GM19463 (cell line): ENCODE measurements around the gene CENPS.
"Not testable (repeated sequence)": the region's sequence is repeated elsewhere in the genome, so short reads cannot be mapped to it uniquely, and the experiment has no call there.

Experiments used
- ATAC-seq: cut with Tn5 transposase; IDR thresholded peaks from one replicate; pipeline ENCODE4 v1.9.1; 2021; ENCODE audit warnings: mild to moderate bottlenecking, moderate library complexity; ENCODE audit not compliant: unreplicated experiment

CENPS gene

DNA sequence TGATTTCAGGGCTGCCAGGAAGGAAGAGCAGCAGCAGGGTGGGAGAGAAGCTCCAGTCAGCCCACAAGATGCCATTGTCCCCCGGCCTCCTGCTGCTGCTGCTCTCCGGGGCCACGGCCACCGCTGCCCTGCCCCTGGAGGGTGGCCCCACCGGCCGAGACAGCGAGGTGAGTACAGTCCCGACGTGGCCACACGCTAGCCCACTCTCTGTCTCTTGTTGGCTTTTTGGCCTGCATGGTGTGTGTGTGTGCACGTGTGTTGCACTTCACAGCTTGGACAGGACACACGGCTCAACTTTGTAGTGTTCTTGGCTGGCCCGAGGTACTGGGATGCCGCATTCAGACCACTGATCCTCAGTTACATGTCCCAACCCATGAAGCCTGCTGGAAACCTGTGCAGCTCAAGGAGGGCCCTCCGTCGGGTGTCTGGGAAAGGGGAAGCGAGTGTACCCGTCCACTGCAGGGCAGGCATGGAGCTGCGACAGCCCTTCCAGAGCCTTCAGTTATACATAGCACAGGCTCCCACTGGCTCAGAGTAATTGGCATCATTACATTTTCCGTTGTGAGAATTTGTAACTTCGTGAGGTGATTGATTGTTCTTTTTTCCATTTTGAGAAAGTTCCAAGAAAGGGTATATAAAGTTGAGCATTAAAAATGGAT lies 20.1 kb downstream of the CENPS start:
- ATAC-seq, result no peak

DNA sequence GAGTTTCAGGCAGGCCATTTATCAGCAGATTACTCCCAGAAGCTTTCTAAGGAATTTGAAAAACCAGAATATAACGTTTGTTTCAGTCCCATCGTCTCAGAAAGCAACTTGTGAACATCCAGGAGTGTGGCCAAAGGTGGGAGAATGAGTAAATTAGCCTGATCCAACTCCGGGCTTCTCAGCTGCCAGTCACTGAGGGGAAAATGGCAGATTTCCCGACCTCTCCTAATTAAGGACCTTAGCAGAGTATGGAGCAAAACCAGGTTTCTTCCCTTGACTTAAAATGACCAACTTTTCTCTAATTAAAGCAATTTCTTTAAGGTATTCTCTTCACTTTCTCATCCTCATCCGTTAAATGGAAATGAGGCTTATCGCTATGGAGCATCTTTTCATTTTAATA lies 20.6 kb downstream of the CENPS start:
- ATAC-seq, result no peak

DNA sequence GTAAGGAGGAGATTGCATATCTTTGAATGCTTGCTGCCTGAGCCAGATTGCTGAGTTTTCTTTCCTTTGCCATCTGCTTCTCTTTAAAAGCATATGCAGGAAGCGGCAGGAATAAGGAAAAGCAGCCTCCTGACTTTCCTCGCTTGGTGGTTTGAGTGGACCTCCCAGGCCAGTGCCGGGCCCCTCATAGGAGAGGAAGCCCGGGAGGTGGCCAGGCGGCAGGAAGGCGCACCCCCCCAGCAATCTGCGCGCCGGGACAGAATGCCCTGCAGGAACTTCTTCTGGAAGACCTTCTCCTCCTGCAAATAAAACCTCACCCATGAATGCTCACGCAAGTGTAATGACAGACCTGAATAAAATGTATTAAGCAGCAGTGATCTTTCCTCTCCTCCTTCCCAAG lies 21.1 kb downstream of the CENPS start:
- no peak for ATAC-seq

DNA sequence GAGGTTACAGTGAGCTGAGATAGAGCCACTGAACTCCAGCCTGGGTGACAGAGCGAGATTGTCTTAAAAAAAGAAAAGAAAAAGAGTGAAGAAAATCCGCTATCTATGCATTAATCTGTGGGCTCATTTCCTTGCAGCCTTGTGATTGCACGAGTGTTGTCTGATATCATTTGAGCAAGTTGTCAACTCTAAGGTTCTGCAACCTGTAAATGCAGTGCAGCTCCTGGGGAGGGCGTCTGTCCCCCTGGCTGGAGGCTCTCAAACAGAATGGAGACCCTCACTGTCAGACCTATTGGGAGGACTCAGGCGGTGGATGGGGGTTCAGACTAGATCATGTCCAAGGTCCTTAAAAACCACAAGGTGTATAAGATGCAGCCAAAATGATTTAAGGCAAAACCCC lies 25.8 kb downstream of the CENPS start:
- ATAC-seq, result no peak

DNA sequence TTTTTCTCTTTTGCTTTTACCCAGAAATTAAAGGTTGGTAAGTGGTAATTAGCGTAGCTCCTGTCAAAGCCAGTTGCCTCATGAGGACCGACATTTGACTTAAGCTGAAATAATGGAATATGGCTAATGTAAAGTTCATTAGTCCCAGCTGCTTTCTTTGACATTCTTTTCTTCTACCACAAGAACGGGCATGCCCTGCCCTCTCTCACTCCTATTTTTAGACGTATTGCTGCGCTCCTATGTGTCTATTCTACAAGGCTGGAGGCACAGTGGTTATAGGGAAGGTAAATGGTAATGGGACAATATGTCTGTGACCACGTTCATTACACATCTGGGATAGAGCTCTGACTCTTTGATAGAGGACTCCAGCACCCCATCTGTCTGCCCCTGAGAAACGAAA lies 26.4 kb downstream of the CENPS start:
- no peak for ATAC-seq

- ATAC-seq, result not testable (repeated sequence)
Observed at GRCh38 chr1:10457462-10457861, 27.2 kb downstream of the CENPS start.

- no peak for ATAC-seq
Observed at GRCh38 chr1:10457875-10458274, 27.6 kb downstream of the CENPS start.

- no peak for ATAC-seq
Observed at GRCh38 chr1:10459184-10459583, 29.0 kb downstream of the CENPS start.

DNA sequence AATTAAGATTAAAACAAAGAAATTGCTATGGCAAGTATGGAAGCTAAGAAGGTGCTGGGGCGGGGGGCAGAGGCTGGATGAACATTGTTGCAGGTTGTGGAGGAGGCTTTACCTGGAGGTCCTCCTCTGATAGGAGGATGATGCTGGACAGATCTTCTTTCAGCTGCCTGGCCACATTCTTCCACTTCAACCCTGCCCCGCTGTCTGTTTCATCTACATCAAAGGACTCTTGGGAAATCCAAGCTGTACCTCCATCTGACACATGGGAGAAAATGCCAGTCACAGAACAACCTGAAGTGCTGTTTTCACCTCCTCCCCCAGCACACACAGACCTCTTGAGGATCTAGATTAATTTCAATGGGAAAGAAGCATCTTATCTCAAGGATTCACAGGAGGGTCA lies 36.8 kb downstream of the CENPS start:
- no peak for ATAC-seq

DNA sequence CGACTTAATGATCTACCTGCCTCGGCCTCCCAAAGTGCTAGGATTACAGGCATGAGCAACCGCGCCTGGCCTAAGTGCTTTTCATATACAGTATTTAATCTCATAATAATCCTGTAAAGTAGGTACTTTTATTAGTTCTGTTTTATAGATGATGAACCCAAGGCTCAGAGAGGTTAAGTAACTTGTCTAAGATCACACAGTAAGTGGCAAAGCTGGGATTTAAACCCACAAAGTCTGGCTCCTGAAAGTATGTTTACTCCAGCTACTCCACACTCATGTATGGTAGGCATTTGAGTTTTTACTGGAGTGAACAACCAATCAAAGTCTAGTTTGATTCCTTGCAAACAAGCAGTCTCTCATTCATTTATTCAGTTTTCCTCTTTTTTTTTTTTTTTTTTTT lies 39.8 kb downstream of the CENPS start:
- no peak for ATAC-seq

GRCh38 chr1:10471411-10472219 lies 41.4 kb downstream of the CENPS start:
- ATAC-seq, result no peak

DNA sequence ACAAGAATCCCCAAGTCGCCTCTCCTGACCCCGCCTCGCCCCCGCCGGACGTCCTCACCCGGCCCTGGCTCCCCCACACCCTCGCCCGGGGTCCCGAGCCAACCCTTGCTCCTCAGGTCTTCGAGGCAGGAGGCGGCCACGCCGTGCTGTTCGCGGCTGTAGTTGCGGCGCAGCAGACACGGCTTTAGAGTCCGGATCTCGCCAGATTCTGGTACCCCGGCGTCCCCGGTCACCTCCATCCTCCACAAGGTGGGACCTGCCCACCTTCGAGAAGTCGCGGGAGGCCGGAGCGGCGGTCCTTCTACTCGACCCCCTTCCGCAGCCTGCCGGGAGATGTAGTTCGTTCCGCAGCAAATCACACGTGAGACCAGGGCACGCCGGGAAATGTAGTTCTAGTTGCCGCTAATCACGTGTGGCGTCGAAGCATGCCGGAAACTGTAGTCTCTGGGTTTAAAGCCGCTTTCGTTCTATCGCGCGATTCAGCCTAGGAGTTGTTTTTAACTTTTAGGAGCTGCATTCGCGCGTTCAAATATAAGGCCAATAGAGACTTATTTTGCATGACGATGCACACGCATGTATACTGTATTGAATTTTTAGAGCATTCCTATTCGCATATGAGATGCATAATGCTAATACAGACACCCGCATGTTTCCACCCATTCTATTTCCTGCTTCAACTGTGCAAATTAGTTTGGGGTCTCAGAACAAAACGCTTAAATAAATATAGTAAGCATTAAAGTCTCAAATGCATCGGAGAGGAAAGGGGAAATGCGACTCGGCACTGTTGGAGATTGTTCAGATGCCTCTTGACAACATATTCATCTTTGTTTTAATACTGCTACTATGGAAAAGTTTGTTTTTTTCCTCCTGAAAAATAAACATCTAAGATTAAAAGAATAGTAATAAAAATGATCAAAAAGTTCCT lies 42.2 kb downstream of the CENPS start, which contains the start of gene DFFA:
Gene DFFA, minus strand, starts transcription at position 310 of the 925 bp plus-strand sequence. Its CDS starts 71 bp downstream, at position 239.
- peak; percentile 73 for ATAC-seq

GRCh38 chr1:10473145-10473765 lies 43.0 kb downstream of the CENPS start:
- no peak for ATAC-seq

GRCh38 chr1:10474309-10474612 lies 44.0 kb downstream of the CENPS start:
- not testable (repeated sequence) for ATAC-seq

DNA sequence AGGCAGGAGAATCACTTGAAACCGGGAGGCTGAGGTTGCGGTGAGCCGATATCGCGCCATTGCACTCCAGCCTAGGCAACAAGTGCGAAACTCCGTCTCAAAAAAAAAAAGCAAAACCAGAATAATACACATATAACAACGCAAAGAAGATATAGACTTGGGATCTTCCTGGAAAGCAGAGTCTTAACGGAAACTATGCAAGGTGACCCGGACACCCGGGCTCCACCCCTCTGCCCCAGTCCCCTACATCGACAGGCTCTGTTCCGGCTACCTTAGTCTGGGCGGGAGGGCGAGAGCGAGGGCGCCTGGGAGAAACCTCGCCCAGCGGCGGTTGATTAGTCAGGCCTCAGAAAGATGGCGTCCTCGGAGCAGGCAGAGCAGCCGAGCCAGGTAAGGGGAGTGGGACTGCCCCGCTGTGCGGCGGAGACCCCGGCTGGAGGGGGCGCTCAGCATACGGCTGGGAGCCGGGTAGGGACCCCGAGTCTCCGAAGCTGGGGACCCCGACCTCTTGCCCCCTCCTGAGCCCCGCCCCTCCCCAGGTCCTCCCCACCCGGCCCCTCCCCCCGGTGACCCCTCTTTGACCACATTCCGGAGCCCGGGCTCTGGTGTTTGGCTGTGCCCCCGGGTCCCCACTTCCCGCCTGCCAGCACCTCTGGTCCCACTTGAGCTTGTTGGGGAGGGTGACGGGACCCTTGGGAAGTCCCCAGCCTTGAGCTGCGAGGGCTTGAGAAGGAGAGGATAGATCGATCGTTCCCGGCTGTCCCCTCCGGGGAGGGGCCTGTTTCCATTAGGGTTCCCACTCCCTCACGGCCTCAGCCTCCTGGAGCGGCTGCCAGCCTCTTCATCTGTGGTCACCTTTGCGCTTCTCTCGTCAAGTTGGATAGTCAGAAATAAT lies 44.6 kb downstream of the CENPS start, which contains the start of gene PEX14:
Gene PEX14, plus strand, starts transcription at position 338 of the 895 bp plus-strand sequence. Its CDS starts 17 bp downstream, at position 355.
- peak; percentile 70 for ATAC-seq

DNA sequence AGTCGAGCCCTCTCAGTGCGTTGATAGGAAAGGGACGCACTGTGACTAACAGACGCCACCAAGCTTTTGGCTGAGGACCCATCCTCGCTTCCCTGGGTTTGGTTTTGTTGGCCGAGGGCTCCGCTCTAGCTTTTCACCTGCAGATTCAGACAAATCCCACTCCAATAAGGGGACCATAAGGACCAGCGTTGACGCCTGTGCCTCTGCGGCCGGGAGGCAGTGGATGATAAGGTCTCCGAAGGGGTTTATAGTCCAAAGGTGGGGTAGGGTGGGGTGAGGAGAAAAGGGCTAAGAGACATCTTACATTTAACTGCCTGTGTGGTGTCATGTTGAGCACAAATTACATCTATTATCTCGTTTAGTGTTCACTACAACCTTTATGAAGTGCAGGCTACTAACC lies 45.3 kb downstream of the CENPS start:
- no peak for ATAC-seq

GRCh38 chr1:10479296-10479695 lies 49.1 kb downstream of the CENPS start:
- ATAC-seq, result no peak

DNA sequence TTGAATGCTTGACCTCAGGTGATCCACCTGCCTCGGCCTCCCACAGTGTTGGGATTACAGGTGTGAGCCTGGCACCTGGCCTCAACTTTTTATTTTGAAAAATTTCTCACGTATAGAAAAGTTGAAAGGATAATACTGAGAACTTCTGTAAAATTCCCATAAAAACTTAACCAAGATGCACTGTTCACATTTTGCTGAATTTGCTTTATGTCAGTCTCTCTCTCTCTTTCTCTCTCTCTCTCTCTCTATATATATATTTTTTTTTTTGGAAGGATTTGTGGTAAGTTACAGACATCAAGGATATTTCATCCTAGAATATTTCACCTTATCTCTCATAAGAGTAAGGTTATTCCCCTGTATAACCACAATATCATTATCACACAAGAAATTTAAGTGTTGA lies 50.4 kb downstream of the CENPS start:
- ATAC-seq, result no peak

- no peak for ATAC-seq
Observed at GRCh38 chr1:10484521-10484920, 54.3 kb downstream of the CENPS start.
